ENCODE results near the gene ATE1.

The ATE1 gene

GRCh38 chr10:121800146-121800545, 127.7 kb downstream of the ATE1 start:
- DNase-seq (ENCODE audit: extremely low spot score), result no peak
- ChIA-PET POLR2A (no interaction called here), CTCF (no interaction called here)
- no peak for TF ChIP-seq CTCF (IDR thresholded peaks at IDR 0.05; ENCODE audit: control extremely low read depth, extremely low read depth, low read depth, missing control alignments)

GRCh38 chr10:121797490-121797889, 130.3 kb downstream of the ATE1 start:
- POLR2A ChIA-PET, result no interaction called here

GRCh38 chr10:121796342-121796741, 131.5 kb downstream of the ATE1 start:
- POLR2A ChIA-PET, result no interaction called here
- no peak for TF ChIP-seq CTCF (IDR thresholded peaks at IDR 0.05; ENCODE audit: control extremely low read depth, extremely low read depth, low read depth, missing control alignments)
- CTCF ChIA-PET, result interaction anchor here (0.8 to 1.9 kb wide), 2 partner anchors 9 to 27 kb away, joined by 3 to 4 read pairs; no protein-coding TSS in a partner anchor
- DNase-seq (ENCODE audit: extremely low spot score), result no peak

More at GRCh38 chr10:121797490-121797889, 130.3 kb downstream of the ATE1 start:
- CTCF ChIA-PET, result interaction anchor here (1.2 kb wide), 1 partner anchor 11 kb away, joined by 3 read pairs; no protein-coding TSS in a partner anchor
- DNase-seq (ENCODE audit: extremely low spot score), result no peak
- TF ChIP-seq CTCF (IDR thresholded peaks at IDR 0.05; ENCODE audit: control extremely low read depth, extremely low read depth, low read depth, missing control alignments), result no peak

- ChIA-PET POLR2A (no interaction called here), CTCF (interaction anchor here (1.3 kb wide), 1 partner anchor 32 kb away, joined by 4 read pairs; no protein-coding TSS in a partner anchor)
- TF ChIP-seq CTCF (IDR thresholded peaks at IDR 0.05; ENCODE audit: control extremely low read depth, extremely low read depth, low read depth, missing control alignments), result no peak
- no peak for DNase-seq (ENCODE audit: extremely low spot score)
Measured at GRCh38 chr10:121792198-121792597, 135.6 kb downstream of the ATE1 start.

GRCh38 chr10:121791761-121792160, 136.1 kb downstream of the ATE1 start:
- DNase-seq (ENCODE audit: extremely low spot score), result no peak
- ChIA-PET POLR2A (no interaction called here), CTCF (interaction anchor here (1.0 to 1.3 kb wide), 2 partner anchors 12 to 32 kb away, joined by 3 to 4 read pairs; no protein-coding TSS in a partner anchor)
- no peak for TF ChIP-seq CTCF (IDR thresholded peaks at IDR 0.05; ENCODE audit: control extremely low read depth, extremely low read depth, low read depth, missing control alignments)

GRCh38 chr10:121788717-121789116, 139.1 kb downstream of the ATE1 start:
- no peak for DNase-seq (ENCODE audit: extremely low spot score)
- POLR2A ChIA-PET, result interaction anchor here (0.6 kb wide), 1 partner anchor 26 kb away, joined by 4 read pairs; no protein-coding TSS in a partner anchor
- CTCF ChIA-PET, result no interaction called here
- no peak for TF ChIP-seq CTCF (IDR thresholded peaks at IDR 0.05; ENCODE audit: control extremely low read depth, extremely low read depth, low read depth, missing control alignments)

Measured in GM10248 (cell line).